Endothelial cell (in vitro differentiated cells): ENCODE data around the gene PCDHGA4. TPM values are rescaled to one million over a fixed set of nuclear protein-coding genes. Genes with fewer than 3 reads are reported as not detected.

Source experiments
- DNase-seq: peaks from one replicate; pipeline ENCODE4 v3.0.0; 2021; ENCODE audit warnings: low spot score
- H3K27ac Mint-ChIP-seq: one replicate; pipeline ENCODE4 v1.8.0; 2021; ENCODE audit warnings: mixed read lengths, inconsistent platforms; ENCODE audit not compliant: unreplicated experiment
- H3K27me3 Mint-ChIP-seq: one replicate; pipeline ENCODE4 v1.8.0; 2021; ENCODE audit warnings: mild to moderate bottlenecking, moderate library complexity, mixed read lengths, inconsistent platforms; ENCODE audit not compliant: unreplicated experiment
- H3K36me3 Mint-ChIP-seq: one replicate; pipeline ENCODE4 v1.8.0; 2021; ENCODE audit warnings: mild to moderate bottlenecking, low read depth, mixed read lengths, inconsistent platforms; ENCODE audit not compliant: unreplicated experiment
- H3K4me1 Mint-ChIP-seq: one replicate; pipeline ENCODE4 v1.8.0; 2021; ENCODE audit warnings: mild to moderate bottlenecking, mixed read lengths, inconsistent platforms; ENCODE audit not compliant: unreplicated experiment
- H3K4me3 Mint-ChIP-seq: one replicate; pipeline ENCODE4 v1.8.0; 2021; ENCODE audit warnings: mild to moderate bottlenecking, mixed read lengths, inconsistent platforms; ENCODE audit not compliant: unreplicated experiment
- H3K9me3 Mint-ChIP-seq: one replicate; pipeline ENCODE4 v1.8.0; 2021; ENCODE audit warnings: mixed read lengths, inconsistent platforms; ENCODE audit not compliant: unreplicated experiment
- total RNA-seq: library from RNA; stranded (reverse); fragmentation: NEBNext Ultra II Directional; extraction: Animal tissue kit (Norgen Biotek cat#: 25700); gene quantifications from one replicate; pipeline ENCODE4 v1.2.1, GENCODE V29; 2021; ENCODE audit not compliant: unreplicated experiment
- TF ChIP-seq, protein P1 (sequence below): fragments of 200-600 bp; sonication (generic); IDR thresholded peaks from one replicate; pipeline ENCODE4 v1.5.0; 2021; ENCODE audit warnings: antibody characterized with exemption; ENCODE audit not compliant: unreplicated experiment

PCDHGA4 gene
- total RNA-seq, 1 donor from 2014 or later: 2.0 TPM

DNA sequence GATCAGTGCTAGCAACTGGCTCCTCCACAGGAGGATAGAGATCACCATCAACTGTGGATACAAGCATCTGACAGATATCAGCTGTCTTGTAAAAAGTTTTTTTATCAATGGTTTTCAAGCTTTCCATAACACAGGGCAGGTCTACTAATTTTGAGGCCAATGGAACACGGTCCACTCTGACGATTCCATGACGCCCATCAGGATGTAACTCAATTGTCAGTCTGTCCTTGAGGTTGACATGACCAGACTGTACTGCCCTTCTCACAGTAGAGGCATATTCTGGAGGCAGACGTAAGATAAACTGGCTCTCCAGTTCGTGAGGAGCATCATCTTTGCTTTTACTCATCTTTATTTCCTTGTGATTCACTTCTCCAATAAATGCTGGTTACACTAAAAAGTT is 35.1 kb upstream of the PCDHGA4 start:
- peaks cover 8% of the 10 kb centered on the region for H3K27me3 Mint-ChIP-seq
- H3K9me3 Mint-ChIP-seq: peaks cover 46% of the 10 kb centered on the region
- H3K4me1 Mint-ChIP-seq: peaks cover 26% of the 10 kb centered on the region
- peaks cover 52% of the 10 kb centered on the region for H3K36me3 Mint-ChIP-seq
- H3K27ac Mint-ChIP-seq: peak overlapping the region; percentile 99
- H3K4me3 Mint-ChIP-seq: peak overlapping the region; percentile 98
- TF ChIP-seq, protein P1, sequence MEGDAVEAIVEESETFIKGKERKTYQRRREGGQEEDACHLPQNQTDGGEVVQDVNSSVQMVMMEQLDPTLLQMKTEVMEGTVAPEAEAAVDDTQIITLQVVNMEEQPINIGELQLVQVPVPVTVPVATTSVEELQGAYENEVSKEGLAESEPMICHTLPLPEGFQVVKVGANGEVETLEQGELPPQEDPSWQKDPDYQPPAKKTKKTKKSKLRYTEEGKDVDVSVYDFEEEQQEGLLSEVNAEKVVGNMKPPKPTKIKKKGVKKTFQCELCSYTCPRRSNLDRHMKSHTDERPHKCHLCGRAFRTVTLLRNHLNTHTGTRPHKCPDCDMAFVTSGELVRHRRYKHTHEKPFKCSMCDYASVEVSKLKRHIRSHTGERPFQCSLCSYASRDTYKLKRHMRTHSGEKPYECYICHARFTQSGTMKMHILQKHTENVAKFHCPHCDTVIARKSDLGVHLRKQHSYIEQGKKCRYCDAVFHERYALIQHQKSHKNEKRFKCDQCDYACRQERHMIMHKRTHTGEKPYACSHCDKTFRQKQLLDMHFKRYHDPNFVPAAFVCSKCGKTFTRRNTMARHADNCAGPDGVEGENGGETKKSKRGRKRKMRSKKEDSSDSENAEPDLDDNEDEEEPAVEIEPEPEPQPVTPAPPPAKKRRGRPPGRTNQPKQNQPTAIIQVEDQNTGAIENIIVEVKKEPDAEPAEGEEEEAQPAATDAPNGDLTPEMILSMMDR: no peak
- DNase-seq: no peak

GRCh38 chr5:141320225-141321169 is 34.3 kb upstream of the PCDHGA4 start, which contains the start of gene TAF7:
TAF7 (minus strand) TSS chr5:141320784; CDS start chr5:141320044, 740 bp downstream.
- TF ChIP-seq, protein P1: peak; percentile 94
- Mint-ChIP-seq H3K9me3 (peaks cover 44% of the 10 kb centered on the region), H3K4me1 (peaks cover 22% of the 10 kb centered on the region), H3K27ac (peak within 1 kb of the TSS; percentile 99), H3K36me3 (peaks cover 44% of the 10 kb centered on the region), H3K27me3 (peaks cover 8% of the 10 kb centered on the region), H3K4me3 (peak within 1 kb of the TSS; percentile 98)
- peak; percentile 93 for DNase-seq

DNA sequence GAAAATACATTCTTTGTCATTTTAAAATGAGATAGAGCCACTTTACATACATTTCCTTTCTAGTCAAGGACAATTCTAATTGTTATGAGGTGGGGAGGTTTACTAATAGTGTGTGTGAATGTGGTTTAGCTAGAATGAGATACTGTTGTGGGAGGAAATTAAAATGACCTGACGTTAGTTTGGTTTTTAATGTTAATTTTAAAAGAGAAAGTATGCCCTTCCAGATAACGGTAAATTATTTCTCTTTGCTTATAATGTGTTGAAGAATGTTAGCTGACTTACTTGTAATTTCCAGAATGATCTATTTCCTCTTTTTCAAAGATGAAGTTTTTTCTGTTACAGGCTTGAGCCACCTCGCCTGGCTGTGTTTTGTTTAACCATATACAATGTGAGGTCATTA is 32.6 kb upstream of the PCDHGA4 start:
- Mint-ChIP-seq H3K27ac (no peak overlapping the region), H3K36me3 (peaks cover 46% of the 10 kb centered on the region), H3K4me3 (no peak overlapping the region), H3K9me3 (peaks cover 42% of the 10 kb centered on the region), H3K27me3 (peaks cover 13% of the 10 kb centered on the region), H3K4me1 (peaks cover 19% of the 10 kb centered on the region)
- TF ChIP-seq, protein P1: no peak
- no peak for DNase-seq

DNA sequence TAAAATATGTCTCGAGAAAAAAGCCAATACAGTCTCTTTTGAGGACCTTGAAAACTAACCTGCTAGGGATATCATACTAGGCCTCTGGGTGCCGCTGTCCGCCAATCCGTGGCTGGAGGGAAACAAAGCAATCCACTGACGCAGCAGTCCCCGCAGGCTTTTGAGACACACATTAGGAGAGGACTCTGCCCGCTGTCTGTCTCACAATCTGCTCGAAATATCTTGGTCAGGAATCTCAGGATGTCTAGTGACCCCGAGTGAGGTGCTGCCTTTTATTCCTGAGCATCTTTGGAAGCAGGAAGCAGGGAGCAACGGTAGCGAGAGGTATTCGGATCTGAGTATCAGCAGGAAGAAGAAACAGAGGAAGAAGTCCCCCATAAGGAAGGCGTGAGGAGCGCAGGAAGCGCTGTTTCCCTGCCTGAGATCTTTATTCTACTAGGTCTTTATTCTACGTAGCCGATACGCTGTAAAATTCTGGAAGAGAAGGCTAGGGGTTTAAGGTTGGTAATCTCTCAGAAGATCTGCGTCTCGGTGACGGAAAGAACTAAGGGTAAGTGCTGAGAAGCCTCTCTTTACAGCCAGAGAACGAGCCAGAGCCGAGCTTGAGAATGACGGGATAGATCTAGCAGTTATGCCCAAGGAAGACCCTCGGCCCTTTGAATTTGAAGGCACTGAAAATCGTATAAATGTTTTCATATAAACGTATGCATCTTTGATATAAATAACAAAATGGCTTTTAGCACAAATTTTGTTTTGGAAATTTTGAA is 28.6 kb upstream of the PCDHGA4 start:
- peak overlapping the region; percentile 81 for H3K4me3 Mint-ChIP-seq
- H3K36me3 Mint-ChIP-seq: peaks cover 18% of the 10 kb centered on the region

More for the DNA sequence above, 28.6 kb upstream of the PCDHGA4 start:
- peaks cover 17% of the 10 kb centered on the region for H3K9me3 Mint-ChIP-seq
- peak; percentile 58 for DNase-seq
- peaks cover 8% of the 10 kb centered on the region for H3K27me3 Mint-ChIP-seq
- peak overlapping the region; percentile 92 for H3K27ac Mint-ChIP-seq
- no peaks in the 10 kb centered on the region for H3K4me1 Mint-ChIP-seq
- TF ChIP-seq, protein P1: no peak
